Measurements from ENCODE around the gene CAMK1G.

The CAMK1G gene

DNA sequence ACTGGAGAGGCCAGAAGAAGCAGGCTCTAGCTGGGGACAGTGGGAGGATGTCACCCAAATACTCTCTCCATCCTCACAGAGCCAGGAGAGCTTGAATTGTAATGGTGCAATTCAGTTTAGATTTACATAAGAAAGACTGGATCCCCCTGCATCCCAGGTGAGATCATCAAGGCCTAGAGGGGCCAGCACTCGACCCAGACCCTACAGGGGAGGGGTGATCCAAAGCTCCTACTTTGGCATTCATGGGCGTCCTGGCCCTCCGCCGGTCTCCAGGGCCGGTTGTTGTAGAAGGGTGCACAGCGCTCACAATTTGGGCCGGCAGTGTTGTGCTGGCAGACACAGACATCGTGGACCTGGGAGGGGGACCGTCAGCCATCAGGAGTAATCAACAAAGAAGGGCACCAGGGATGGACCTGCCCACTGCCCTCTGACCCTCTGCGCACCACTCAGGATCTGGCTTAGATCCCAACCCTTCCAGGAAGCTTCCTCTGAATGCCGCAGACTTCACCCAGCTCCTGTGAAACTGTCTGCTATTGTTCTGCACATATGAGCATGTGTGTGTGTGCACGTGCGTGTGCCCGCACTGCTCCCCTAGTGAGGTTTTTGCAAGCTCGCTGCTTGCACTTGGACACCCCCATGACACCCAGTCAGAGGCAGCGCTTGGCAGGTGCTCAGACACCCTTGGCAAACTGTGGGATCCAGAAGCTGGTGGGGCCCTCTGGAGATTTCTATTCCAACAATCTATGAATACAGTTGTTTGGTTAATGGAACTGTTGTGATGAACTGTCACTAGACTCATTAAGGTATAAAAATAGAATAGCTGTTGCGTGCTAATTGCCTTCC is 47.1 kb downstream of the CAMK1G start:
- no peak for DNase-seq (ENCODE audit: extremely low read depth, low read depth)
- TF ChIP-seq, protein P1, sequence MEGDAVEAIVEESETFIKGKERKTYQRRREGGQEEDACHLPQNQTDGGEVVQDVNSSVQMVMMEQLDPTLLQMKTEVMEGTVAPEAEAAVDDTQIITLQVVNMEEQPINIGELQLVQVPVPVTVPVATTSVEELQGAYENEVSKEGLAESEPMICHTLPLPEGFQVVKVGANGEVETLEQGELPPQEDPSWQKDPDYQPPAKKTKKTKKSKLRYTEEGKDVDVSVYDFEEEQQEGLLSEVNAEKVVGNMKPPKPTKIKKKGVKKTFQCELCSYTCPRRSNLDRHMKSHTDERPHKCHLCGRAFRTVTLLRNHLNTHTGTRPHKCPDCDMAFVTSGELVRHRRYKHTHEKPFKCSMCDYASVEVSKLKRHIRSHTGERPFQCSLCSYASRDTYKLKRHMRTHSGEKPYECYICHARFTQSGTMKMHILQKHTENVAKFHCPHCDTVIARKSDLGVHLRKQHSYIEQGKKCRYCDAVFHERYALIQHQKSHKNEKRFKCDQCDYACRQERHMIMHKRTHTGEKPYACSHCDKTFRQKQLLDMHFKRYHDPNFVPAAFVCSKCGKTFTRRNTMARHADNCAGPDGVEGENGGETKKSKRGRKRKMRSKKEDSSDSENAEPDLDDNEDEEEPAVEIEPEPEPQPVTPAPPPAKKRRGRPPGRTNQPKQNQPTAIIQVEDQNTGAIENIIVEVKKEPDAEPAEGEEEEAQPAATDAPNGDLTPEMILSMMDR (IDR thresholded peaks at IDR 0.05; ENCODE audit: low read depth, low read length, missing control alignments): no peak
- no peak overlapping the region for H3K4me3 ChIP-seq (replicated peaks; ENCODE audit: low read depth, low read length)

DNA sequence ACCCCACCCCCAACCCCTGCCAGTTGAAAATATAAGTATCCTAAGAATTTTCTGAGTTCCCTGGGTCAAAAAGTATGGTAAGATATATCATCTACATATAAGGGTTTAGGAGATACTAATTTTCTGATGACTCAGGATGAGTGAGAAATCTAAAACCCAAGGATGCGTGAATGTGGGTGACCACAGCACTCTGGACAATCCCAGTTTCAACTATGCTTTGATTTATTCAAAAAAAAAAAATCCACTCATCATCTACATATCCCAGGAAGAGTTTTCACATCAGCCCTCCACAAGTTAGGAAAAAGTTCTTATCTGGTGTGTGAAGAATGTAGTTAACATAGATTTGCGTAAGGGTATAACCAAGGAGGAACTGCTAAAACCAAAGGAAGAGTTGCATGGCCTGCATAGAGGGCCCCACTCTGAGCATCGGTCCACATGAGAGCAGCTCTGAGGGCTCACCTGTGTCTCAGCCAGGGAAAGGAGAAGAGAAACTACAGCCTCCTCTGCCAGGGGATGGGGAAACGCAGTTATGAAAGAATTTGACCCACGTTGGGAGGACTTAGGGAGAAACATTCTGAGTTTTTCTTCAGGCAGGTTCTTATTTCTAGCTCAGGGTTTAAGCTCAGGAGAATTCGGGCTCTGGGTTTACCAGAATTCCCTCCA is 50.0 kb downstream of the CAMK1G start:
- no peak for DNase-seq (ENCODE audit: extremely low read depth, low read depth)
- no peak overlapping the region for H3K4me3 ChIP-seq (replicated peaks; ENCODE audit: low read depth, low read length)
- TF ChIP-seq, protein P1 (IDR thresholded peaks at IDR 0.05; ENCODE audit: low read depth, low read length, missing control alignments): no peak

DNA sequence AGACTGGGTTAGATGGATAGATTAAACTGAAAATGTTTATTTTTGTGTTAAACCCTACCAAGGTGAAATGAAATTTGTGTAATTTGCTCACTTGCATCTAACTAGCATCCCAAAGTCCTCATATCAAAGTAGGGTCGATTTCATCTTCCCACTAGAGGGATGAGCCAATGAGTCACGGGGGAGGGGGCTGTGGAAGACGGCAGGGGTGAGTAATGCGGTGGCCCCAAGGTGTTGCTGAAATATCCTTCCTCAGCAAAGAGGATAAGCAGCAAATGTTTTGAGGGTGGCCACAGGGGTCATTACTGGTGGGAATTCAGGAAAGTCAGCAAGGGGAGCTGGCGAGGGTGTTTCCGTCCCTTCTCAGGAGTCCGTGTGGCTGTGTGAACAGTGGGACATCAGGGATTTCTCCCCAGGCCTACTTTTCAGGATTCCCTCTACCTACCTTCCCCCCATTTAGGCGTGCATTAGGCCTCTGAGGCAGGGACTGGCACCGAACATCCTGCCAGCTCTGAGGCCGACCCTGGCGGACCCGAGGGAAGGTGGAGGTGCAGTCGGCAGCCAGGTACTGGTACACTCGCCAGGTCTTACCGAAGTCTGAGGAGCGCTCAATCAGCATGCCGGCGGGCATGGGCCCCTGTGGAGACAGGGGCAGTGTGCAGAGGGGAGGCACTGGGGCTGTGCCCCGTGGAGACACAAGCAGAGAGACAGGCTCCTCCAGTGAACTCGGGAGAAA is 50.7 kb downstream of the CAMK1G start:
- no peak for DNase-seq (ENCODE audit: extremely low read depth, low read depth)
- TF ChIP-seq, protein P1 (IDR thresholded peaks at IDR 0.05; ENCODE audit: low read depth, low read length, missing control alignments): no peak
- H3K4me3 ChIP-seq (replicated peaks; ENCODE audit: low read depth, low read length): no peak overlapping the region

DNA sequence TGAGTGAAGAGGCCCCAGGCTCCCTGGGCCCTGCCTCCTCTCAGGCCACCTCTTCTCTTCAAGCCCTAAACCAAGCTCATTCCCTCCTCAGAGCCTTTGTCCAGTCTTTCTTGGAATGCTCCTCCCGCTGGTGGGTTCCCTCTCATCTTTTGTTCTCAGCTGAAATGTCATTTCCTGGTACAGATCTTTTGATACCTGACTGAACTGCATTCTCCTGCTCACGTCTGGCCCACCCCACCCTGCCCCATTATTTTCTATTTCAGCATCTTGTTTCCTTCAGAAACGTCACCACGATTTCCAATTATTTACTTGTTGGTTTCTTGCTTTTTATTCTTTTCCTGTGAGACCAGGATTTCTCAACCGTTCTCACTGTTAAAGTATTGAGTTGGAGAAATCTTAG is 52.3 kb downstream of the CAMK1G start:
- no peak overlapping the region for H3K4me3 ChIP-seq (replicated peaks; ENCODE audit: low read depth, low read length)
- no peak for DNase-seq (ENCODE audit: extremely low read depth, low read depth)
- TF ChIP-seq, protein P1 (IDR thresholded peaks at IDR 0.05; ENCODE audit: low read depth, low read length, missing control alignments): no peak

DNA sequence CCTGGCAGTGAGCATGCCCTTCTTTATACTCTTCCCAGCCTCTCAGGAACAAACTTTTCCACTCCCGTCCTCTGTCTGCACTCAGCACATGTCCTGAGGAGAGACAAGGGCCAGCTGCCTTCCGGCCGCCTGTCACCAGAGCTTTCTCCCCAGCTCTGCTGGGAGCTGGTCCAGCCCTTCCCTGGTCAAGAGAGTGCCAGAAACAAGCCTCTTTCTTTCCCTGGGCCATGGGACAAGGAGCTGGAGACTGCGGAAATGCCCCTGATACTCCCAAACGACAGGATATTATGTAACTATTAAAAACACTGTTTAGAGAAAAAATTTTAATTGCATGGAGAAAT is 58.3 kb downstream of the CAMK1G start:
- no peak for DNase-seq (ENCODE audit: extremely low read depth, low read depth)
- no peak overlapping the region for H3K4me3 ChIP-seq (replicated peaks; ENCODE audit: low read depth, low read length)
- TF ChIP-seq, protein P1 (IDR thresholded peaks at IDR 0.05; ENCODE audit: low read depth, low read length, missing control alignments): no peak

DNA sequence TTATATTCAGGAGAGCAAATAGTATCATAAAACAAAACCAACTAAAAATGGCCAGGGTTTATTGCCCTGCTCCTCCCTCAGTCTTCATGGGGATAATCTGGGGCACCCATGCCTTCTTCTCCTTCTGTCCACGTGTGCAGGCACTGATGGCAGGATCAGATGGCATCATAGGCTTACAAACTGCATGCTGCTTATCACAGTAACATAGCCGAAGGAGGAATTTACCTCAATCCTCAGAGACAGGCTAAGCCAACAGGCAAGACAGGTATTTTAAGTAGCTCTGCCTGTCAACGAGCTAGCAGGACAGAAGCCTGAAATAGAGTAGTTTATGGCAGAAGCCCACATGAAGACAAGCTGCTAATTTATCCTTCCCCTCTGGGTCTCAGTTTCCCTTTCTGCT is 59.3 kb downstream of the CAMK1G start:
- TF ChIP-seq, protein P1 (IDR thresholded peaks at IDR 0.05; ENCODE audit: low read depth, low read length, missing control alignments): no peak
- DNase-seq (ENCODE audit: extremely low read depth, low read depth): no peak
- H3K4me3 ChIP-seq (replicated peaks; ENCODE audit: low read depth, low read length): no peak overlapping the region
